DMS 273 (cell line): ENCODE measurements around the gene PGC.

Experiments used
- DNase-seq: peaks from one replicate; lab custom pipeline; 2025; ENCODE audit not compliant: unreplicated experiment; lab: John Stamatoyannopoulos, UW

PGC gene

GRCh38 chr6:41732149-41732548, 15.0 kb downstream of the PGC start:
- DNase-seq, result no peak

DNA sequence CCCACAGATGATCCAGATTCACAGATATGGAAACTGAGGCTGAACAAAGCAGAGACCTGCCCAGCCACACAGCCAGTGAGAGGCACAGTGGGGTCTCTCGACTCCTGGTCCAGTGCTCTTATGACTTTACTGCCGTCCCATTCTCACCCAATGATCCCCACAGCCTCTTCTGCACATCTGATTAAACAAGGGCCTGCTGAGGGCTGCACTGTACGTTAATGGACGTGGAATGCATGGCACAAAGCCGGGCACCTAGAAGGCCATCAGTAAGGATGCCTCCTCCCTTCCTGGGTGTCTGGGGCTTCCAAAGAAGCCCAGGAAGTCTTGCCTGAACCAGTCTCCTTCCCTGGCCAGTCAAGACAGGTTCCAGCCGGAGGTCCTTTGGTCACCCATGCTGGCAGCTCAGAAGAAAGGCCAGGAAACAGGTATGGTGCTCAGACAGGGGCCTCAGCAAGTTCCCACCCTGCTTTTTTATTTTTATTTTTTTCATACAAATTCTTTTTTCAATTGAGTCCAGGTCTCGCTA, 15.6 kb downstream of the PGC start:
- DNase-seq, result no peak

DNA sequence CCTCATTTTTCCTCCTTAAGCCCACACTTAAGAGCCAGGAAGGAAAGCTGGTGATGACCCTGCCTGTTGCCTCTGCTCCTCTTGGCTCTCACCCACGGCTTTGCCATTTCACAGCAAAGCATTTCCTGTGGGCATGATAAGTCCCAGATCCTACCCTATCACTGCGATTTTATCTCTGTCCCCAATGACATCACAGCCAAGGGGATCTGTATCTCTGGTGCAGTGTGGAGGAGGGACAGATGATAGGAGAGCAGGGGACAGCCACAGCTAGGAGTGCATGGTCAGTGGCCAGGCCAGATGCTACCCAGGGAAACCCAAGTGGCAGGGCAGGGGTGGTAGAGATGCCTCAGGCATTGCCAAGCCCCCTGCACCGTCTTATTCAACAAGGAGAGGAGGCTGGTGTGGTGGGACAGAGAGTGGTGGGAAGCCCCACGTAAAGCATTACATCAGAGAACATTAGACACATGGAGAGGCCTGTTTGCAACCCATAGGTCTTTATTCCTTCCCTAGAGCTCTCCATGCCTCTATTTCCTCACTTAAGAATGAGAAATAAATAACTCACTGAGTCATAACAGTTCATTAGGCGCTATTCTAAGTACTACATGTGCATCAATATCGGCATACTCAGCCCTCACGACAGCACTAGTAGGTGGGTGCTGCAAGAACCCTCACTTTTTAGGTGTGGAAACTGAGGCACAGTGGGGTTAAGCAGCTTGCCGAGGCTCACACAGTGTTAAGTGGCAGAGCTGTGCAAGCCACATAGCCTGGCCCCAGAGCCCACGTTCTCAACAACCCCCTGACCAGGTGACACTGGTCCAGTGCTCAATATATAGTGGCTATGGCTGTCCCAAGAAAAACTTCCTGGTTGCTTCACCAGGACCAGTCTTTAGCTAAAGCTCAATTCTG, 16.4 kb downstream of the PGC start:
- DNase-seq, result no peak

DNA sequence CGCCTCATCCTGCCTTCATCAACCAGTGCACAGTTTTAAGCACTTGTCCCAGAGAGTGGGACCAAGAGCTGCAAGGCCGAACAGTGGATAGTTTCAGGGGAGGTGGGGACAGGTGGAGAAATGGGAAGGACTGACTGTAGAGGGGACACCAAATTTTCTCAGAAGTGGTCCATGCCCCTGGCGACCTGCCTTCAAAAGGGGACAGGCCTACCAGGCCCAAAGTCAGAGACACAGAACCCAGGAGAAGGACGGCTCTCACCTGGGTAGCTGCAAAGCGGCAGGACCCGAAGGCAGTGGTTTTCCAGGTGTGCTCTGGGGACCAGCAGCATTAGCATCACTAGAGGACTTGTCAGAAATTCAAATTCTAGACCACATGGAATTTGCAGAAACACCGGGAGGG, 17.6 kb downstream of the PGC start:
- no peak for DNase-seq

- DNase-seq, result no peak
These were observed 18.2 kb downstream of the PGC start for GRCh38 chr6:41728954-41729353.

DNA sequence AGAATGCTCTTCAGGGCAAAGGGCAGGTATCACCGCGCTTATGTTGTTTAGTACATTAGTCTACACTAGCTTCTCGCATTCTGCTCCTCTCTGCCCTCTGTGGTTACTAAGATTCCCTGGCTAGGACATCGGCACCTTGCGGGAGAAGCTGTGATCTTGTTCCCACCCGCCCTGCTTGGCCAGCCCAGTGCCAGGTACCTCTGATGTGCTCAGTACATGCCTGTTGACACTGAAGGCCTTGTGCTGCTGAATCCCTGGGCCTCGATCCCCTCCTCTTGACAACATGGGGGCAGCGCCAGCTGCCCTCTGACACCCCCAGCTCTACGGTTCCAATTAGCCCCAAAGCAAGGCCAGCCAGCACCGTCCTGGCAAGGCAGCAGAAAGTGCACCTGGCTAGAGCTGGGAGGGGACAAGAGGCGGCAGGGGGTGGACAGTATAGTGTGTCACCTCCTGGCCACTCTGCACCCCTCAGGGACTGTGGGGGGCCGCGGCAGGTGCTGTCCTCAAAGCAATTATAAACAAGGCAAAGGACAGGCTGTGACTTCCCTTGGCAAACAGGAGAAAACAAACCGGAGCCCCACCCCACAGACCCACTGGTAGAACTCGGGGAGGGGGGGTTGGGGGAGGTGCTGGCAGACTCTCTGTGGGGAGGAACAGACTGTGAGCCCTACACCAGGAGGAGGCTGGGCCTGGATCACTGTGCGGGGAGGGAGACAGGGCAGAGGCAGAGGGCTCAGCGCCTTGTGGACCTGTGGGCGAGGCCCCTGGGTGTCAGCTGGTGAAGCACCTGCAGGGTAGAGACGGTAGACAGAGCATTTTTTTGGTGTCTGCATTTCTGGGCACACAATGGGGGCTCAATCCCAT, 18.9 kb downstream of the PGC start:
- DNase-seq, result no peak

- no peak for DNase-seq
These were observed 19.5 kb downstream of the PGC start for GRCh38 chr6:41727705-41728072.

GRCh38 chr6:41726876-41727275, 20.3 kb downstream of the PGC start:
- DNase-seq, result no peak

DNA sequence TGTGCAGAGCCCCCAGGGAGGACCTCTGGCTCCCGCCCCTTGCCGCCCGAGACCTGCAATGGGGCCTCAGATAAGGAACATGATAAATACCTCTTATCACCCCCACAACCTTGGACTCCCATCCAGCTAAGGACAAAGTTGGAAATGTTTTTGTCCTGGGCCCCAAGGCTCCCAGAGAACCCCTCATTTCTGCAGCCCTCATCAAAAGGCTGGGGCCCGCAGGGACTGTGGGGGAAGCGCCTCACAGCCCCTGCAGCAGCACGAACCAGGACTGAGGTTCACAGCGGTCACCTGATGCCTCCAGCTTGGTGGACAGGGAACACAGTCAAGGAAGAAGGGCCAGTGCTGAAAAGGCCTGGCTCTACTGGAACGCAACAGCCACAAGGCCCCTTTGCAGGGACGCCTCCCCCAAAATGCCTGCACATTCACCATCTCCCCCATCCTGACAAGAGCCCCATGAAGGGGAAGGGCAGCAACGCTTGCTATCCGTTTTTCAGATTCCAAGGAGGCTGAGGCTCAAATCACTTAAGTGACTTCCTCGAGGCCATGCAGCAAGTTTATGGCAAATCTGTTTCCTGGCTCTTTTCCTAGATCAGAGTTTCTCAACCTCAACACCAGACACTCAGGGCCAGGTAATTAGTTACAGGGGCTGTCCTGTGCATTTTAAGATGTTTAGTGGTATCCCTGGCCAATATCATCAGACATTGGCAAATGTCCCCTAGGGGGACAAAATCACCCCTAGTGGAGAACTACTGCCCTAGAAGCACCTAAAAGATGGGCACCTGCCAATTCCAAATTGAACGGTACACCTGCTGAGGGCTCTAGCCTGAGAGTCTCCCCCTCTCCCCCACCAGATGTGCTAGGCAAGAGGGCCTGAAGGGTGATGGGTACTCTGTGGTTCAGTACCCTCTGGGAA, 22.4 kb downstream of the PGC start:
- no peak for DNase-seq

DNA sequence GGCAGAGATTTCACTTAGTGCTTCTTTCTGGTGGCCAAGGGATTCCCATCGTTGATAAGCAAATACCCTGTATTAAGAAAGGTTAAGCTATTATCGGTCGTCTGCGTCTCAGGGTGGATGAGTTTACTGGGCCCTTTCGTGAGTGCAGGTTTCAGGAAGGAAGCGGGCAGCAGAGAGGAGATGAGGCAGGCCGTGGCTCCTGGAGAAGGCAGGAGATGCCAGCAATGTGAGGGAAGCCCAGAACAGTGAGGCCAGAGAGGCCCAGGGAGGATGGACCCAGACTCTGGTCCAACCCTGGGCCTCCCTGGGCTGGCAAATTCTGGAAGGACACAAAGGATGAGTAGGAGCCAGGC, 23.0 kb downstream of the PGC start:
- no peak for DNase-seq

GRCh38 chr6:41723530-41724227, 23.5 kb downstream of the PGC start:
- no peak for DNase-seq

- no peak for DNase-seq
These were observed 24.1 kb downstream of the PGC start for GRCh38 chr6:41722969-41723529.

- peak; percentile 37 for DNase-seq
These were observed 25.8 kb downstream of the PGC start for GRCh38 chr6:41721414-41721813.

DNA sequence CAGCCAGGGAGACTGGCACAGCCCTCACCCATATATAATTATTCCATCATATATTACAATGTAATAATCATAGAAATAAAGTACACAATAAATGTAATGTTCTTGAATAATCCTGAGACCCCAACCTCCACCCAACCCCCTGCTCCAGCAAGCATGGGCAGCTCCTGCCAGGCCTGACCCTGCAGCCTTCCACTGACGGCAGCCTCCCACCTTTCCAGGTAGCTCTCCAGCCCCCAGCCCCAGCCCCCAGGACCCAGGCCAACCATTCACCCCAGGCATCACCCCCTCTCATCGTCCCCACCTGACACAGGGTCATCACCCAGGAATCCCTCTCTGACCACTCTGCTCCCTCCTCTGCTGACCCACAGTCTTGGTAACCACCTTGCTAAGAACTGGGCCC, 26.4 kb downstream of the PGC start:
- DNase-seq, result no peak

DNA sequence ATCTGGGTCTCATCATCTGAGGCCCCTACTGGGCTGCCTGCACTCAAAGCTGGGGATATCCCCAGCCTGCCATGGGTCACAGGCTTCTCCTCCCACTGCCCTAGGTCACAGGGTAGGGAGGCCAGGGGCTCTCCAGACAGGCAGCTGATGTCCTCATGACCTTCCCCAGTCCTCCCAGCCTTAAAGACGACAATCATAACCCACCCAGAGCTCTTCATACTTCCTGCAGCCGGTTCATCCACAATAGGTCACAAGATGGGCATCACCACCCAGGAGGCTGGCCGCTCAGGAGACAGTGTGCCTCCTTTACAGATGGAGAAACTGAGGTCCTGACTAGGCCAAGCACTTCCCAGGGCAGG, 27.0 kb downstream of the PGC start:
- DNase-seq, result no peak

GRCh38 chr6:41719436-41720261, 27.5 kb downstream of the PGC start:
- no peak for DNase-seq

DNA sequence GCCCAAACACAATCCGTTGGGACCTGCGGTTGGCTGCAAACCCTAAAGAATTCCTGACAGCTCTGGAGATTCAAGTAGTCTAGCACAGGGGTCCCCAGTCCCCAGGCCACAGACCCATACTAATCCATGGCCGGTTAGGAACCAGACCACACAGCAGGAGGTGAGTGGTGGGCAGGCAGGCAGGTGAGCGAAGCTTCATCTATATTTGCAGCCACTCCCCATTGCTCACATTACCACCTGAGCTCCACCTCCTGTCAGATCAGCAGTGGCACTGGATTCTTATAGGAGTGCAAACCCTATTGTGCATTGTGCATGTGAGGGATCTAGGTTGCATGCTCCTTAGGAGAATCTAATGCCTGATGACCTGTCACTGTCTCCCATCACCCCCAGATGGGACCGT, 28.4 kb downstream of the PGC start:
- DNase-seq, result no peak

DNA sequence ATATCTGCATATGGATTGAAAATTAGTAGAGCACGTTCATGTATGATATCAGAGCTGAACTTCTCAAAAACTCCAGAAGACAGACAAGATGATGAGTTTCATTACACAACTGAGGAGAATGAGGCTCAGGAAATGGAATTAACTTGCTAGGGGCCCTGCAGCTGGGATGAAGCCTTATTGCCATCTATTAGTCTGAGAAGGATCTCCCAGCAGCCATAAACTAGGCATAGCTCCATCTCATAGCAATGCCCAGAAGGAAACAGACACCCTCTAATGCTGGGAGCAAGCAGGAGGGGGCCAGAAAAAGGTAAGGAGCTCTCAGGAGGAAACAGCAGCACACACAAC, 29.8 kb downstream of the PGC start:
- no peak for DNase-seq
